IMR-90 (cell line): ENCODE data around the gene TGFB2.

Experiments used
- CTCF ChIP-seq: conservative IDR thresholded peaks from 2 replicates; pipeline ENCODE4 v1.5.1; 2012; ENCODE audit warnings: mild to moderate bottlenecking, low read depth, low read length, improper control_type of control experiment
- MAZ ChIP-seq: IDR thresholded peaks from 2 replicates; pipeline ENCODE4 v1.6.1; 2012; ENCODE audit warnings: low read depth, mild to moderate bottlenecking, low read length, improper control_type of control experiment, moderate library complexity, borderline replicate concordance
- POLR2A ChIP-seq: IDR thresholded peaks from 2 replicates; pipeline ENCODE4 v1.6.1; 2012; ENCODE audit warnings: mild to moderate bottlenecking, low read depth, low read length
- RCOR1 ChIP-seq: IDR thresholded peaks from 2 replicates; pipeline ENCODE4 v1.6.1; 2012; ENCODE audit warnings: mild to moderate bottlenecking, low read length, improper control_type of control experiment; ENCODE audit not compliant: insufficient replicate concordance

- TF ChIP-seq CTCF (no peak), RCOR1 (no peak), POLR2A (no peak), MAZ (no peak)
Measured at GRCh38 chr1:218298398-218298797, 46.7 kb upstream of the TGFB2 start.
